Panc1 (cell line): ENCODE data around the gene TMEM117. TPM values are rescaled to one million over a fixed set of nuclear protein-coding genes. Genes with fewer than 3 reads are reported as not detected.

Experiments used
- ATAC-seq: fragments of 200-7000 bp; cut with Tn5 transposase; 2 replicates; pipeline ENCODE4 v1.9.1; 2020; ENCODE audit warnings: mild to moderate bottlenecking, moderate library complexity
- BruUV-seq: library from RNA; stranded (reverse); fragments of 400-500 nt; replicated peaks from 2 replicates; lab custom pipeline; 2021; lab: Mats Ljungman, UMichigan
- CTCF ChIA-PET: fragments of 300-600 bp; sonication (Branson Sonifier 250); formaldehyde crosslinking; loops from one replicate; lab custom pipeline; 2022; ENCODE audit warnings: antibody characterized with exemption; lab: Charles Lee
- POLR2A ChIA-PET: fragments of 300-600 bp; sonication (Branson Sonifier 250); formaldehyde crosslinking; loops from one replicate; lab custom pipeline; 2022; ENCODE audit warnings: antibody characterized with exemption; lab: Charles Lee
- DNase-seq: peaks from one replicate; pipeline ENCODE4 v3.0.0-alpha.2; 2010; ENCODE audit warnings: low read depth, low spot score
- H3K27ac ChIP-seq: 2 replicates; pipeline ENCODE4 v1.5.1; 2011; ENCODE audit warnings: mild to moderate bottlenecking, low read length, inconsistent platforms
- H3K27me3 ChIP-seq: fragments of 200-500 bp; sonication (Bioruptor generic); 2 replicates; pipeline ENCODE4 v1.6.0; 2014; ENCODE audit warnings: low read length, inconsistent platforms; ENCODE audit not compliant: control insufficient read depth, insufficient read depth
- H3K36me3 ChIP-seq: fragments of 200-500 bp; sonication (Bioruptor generic); 2 replicates; pipeline ENCODE4 v1.5.1; 2014; ENCODE audit warnings: inconsistent platforms, mild to moderate bottlenecking, low read length, moderate library complexity; ENCODE audit not compliant: control insufficient read depth, insufficient read depth
- H3K4me1 ChIP-seq: 2 replicates; pipeline ENCODE4 v1.5.1; 2011; ENCODE audit warnings: inconsistent platforms, mild to moderate bottlenecking, low read length, moderate library complexity; ENCODE audit not compliant: control insufficient read depth, insufficient read depth
- H3K4me3 ChIP-seq, 2 experiments: 2 replicates each; pipeline ENCODE4 v1.5.1; 2011 to 2012; ENCODE audit warnings: low read depth in 2 of 2, low read length in 2 of 2, mild to moderate bottlenecking in 2 of 2, inconsistent platforms in 1 of 2, moderate library complexity in 1 of 2
- H3K9me3 ChIP-seq: fragments of 200-500 bp; sonication (Bioruptor generic); 2 replicates; pipeline ENCODE4 v1.5.1; 2014; ENCODE audit warnings: low read depth, mild to moderate bottlenecking, inconsistent platforms, low read length, moderate library complexity; ENCODE audit not compliant: control insufficient read depth, insufficient read depth
- POLR2AphosphoS5 ChIP-seq: IDR thresholded peaks from 2 replicates; pipeline ENCODE4 v1.6.1; 2012; ENCODE audit warnings: mild to moderate bottlenecking, low read depth, low read length, moderate library complexity
- SIN3A ChIP-seq: IDR thresholded peaks from 2 replicates; pipeline ENCODE4 v1.6.1; 2012; ENCODE audit warnings: low read depth, mild to moderate bottlenecking, low read length, moderate library complexity, borderline replicate concordance; ENCODE audit not compliant: insufficient read depth
- TCF7L2 ChIP-seq: IDR thresholded peaks from 2 replicates; pipeline ENCODE4 v1.6.1; 2011; ENCODE audit warnings: mild to moderate bottlenecking, low read depth, low read length, inconsistent platforms
- in situ Hi-C: cut with HindIII; loops from 2 replicates; pipeline ENCODE4 v1.10.0; 2016; ENCODE audit warnings: low sequenced_read_pairs, low pct_unique_long_range_greater_than_20kb
- intact Hi-C: fragments of 100-400 bp; cut with micrococcal nuclease; formaldehyde crosslinking; loops from one replicate; pipeline ENCODE4 v1.10.0; 2022; ENCODE audit not compliant: unreplicated experiment
- total RNA-seq: library from RNA; stranded (reverse); gene quantifications from one replicate; pipeline ENCODE4 v1.2.1, GENCODE V29; 2021; ENCODE audit not compliant: unreplicated experiment
- TF ChIP-seq, protein P1 (sequence below), 2 experiments: IDR thresholded peaks; 2 replicates each; pipeline ENCODE4 v1.6.1; 2011 to 2012; ENCODE audit warnings: low read depth in 2 of 2, control low read depth in 1 of 2, low read length in 1 of 2, mild to moderate bottlenecking in 1 of 2, moderate library complexity in 1 of 2; ENCODE audit not compliant: insufficient read depth in 1 of 2
- TF ChIP-seq, protein P2 (sequence below): fragments of 450-650 bp; IDR thresholded peaks from 2 replicates; pipeline ENCODE4 v1.5.1; 2017; ENCODE audit warnings: mild to moderate bottlenecking

Gene TMEM117
- total RNA-seq, 1 experiment from 2014 or later: 5.5 TPM

DNA sequence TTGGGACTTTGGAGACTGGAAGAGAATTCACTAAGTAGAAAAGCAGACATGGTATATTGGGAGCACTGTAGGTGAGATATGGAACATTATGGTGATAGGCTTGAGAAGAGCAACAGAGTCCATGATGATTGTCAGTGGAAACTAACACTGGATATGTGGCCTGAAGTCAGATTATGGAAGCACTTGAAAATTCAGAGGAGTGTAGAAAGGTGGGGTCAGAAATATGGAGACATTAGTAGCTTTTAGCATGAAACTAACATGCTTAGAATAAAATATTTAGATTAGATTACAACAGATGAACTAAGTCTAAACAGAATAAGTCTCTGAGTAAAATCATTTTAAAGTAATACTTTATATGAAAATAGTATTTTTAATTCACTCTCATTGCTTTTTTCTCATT lies 499.1 kb downstream of the TMEM117 start:
- no peaks in the 10 kb centered on the region for H3K36me3 ChIP-seq

GRCh38 chr12:44336577-44336976 lies 500.7 kb downstream of the TMEM117 start:
- Histone ChIP-seq H3K36me3 (no peaks in the 10 kb centered on the region), H3K27ac (no peak overlapping the region), H3K9me3 (peaks cover 2% of the 10 kb centered on the region; the same call in 1 of the 2 replicates), H3K27me3 (no peaks in the 10 kb centered on the region), H3K4me3 (no peak overlapping the region), H3K4me1 (no peaks in the 10 kb centered on the region)
- TF ChIP-seq, protein P1, sequence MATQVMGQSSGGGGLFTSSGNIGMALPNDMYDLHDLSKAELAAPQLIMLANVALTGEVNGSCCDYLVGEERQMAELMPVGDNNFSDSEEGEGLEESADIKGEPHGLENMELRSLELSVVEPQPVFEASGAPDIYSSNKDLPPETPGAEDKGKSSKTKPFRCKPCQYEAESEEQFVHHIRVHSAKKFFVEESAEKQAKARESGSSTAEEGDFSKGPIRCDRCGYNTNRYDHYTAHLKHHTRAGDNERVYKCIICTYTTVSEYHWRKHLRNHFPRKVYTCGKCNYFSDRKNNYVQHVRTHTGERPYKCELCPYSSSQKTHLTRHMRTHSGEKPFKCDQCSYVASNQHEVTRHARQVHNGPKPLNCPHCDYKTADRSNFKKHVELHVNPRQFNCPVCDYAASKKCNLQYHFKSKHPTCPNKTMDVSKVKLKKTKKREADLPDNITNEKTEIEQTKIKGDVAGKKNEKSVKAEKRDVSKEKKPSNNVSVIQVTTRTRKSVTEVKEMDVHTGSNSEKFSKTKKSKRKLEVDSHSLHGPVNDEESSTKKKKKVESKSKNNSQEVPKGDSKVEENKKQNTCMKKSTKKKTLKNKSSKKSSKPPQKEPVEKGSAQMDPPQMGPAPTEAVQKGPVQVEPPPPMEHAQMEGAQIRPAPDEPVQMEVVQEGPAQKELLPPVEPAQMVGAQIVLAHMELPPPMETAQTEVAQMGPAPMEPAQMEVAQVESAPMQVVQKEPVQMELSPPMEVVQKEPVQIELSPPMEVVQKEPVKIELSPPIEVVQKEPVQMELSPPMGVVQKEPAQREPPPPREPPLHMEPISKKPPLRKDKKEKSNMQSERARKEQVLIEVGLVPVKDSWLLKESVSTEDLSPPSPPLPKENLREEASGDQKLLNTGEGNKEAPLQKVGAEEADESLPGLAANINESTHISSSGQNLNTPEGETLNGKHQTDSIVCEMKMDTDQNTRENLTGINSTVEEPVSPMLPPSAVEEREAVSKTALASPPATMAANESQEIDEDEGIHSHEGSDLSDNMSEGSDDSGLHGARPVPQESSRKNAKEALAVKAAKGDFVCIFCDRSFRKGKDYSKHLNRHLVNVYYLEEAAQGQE (IDR thresholded peaks at IDR 0.05; ENCODE audit: insufficient read depth in 1 of 2, low read depth in 2 of 2, low read length in 1 of 2): no peak
- TF ChIP-seq SIN3A (no peak), POLR2AphosphoS5 (no peak), TCF7L2 (no peak)
- TF ChIP-seq, protein P2, sequence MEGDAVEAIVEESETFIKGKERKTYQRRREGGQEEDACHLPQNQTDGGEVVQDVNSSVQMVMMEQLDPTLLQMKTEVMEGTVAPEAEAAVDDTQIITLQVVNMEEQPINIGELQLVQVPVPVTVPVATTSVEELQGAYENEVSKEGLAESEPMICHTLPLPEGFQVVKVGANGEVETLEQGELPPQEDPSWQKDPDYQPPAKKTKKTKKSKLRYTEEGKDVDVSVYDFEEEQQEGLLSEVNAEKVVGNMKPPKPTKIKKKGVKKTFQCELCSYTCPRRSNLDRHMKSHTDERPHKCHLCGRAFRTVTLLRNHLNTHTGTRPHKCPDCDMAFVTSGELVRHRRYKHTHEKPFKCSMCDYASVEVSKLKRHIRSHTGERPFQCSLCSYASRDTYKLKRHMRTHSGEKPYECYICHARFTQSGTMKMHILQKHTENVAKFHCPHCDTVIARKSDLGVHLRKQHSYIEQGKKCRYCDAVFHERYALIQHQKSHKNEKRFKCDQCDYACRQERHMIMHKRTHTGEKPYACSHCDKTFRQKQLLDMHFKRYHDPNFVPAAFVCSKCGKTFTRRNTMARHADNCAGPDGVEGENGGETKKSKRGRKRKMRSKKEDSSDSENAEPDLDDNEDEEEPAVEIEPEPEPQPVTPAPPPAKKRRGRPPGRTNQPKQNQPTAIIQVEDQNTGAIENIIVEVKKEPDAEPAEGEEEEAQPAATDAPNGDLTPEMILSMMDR: no peak
- intact Hi-C loops: no loop called here
- CTCF ChIA-PET: no interaction called here
- ATAC-seq: no peak
- POLR2A ChIA-PET: no interaction called here
- DNase-seq: no peak
- in situ Hi-C loops: no loop called here
- no TSS peak for BruUV-seq

More for the DNA sequence above, 499.1 kb downstream of the TMEM117 start:
- Histone ChIP-seq H3K4me1 (no peaks in the 10 kb centered on the region), H3K27me3 (no peaks in the 10 kb centered on the region), H3K4me3 (no peak overlapping the region), H3K27ac (no peak overlapping the region), H3K9me3 (peaks cover 2% of the 10 kb centered on the region; the same call in 1 of the 2 replicates)
- DNase-seq: no peak
- intact Hi-C loops (no loop called here), in situ Hi-C loops (no loop called here)
- ChIA-PET POLR2A (no interaction called here), CTCF (no interaction called here)
- no peak for ATAC-seq
- TF ChIP-seq SIN3A (no peak), POLR2AphosphoS5 (no peak), TCF7L2 (no peak)
- TF ChIP-seq, protein P1 (IDR thresholded peaks at IDR 0.05; ENCODE audit: insufficient read depth in 1 of 2, low read depth in 2 of 2, low read length in 1 of 2): no peak
- TF ChIP-seq, protein P2: no peak
- BruUV-seq: no TSS peak
